GM23338 (cell line): ENCODE data around the gene C16orf78. TPM values are rescaled to one million over a fixed set of nuclear protein-coding genes. Genes with fewer than 3 reads are reported as not detected.

ENCODE experiments used
- ATAC-seq: fragments of 200-7000 bp; cut with Tn5 transposase; 3 replicates; pipeline ENCODE4 v1.9.1; 2020
- DNase-seq: peaks from one replicate; pipeline ENCODE4 v3.0.0-alpha.2; 2015; ENCODE audit warnings: low spot score
- H2AFZ ChIP-seq: fragments of 200-600 bp; sonication (generic); 2 replicates; pipeline ENCODE4 v1.8.0; 2016; ENCODE audit warnings: antibody characterized with exemption, mild to moderate bottlenecking, moderate library complexity
- H3F3A ChIP-seq: fragments of 200-600 bp; sonication (generic); replicated peaks from 2 replicates; pipeline ENCODE4 v1.8.0; 2017; ENCODE audit warnings: antibody characterized with exemption, mixed run types, low read depth
- H3K27ac ChIP-seq: fragments of 200-600 bp; sonication (generic); 2 replicates; pipeline ENCODE4 v1.6.1; 2016; ENCODE audit warnings: low read depth
- H3K27me3 ChIP-seq: fragments of 200-600 bp; sonication (generic); 2 replicates; pipeline ENCODE4 v1.8.0; 2016; ENCODE audit warnings: mild to moderate bottlenecking, mixed run types, moderate library complexity; ENCODE audit not compliant: insufficient read depth
- H3K36me3 ChIP-seq: fragments of 200-600 bp; sonication (generic); 2 replicates; pipeline ENCODE4 v1.8.0; 2016; ENCODE audit warnings: mild to moderate bottlenecking; ENCODE audit not compliant: insufficient read depth
- H3K4me1 ChIP-seq: fragments of 200-600 bp; sonication (generic); 2 replicates; pipeline ENCODE4 v1.8.0; 2016; ENCODE audit warnings: mild to moderate bottlenecking, moderate library complexity; ENCODE audit not compliant: insufficient read depth
- H3K4me2 ChIP-seq: fragments of 200-600 bp; sonication (generic); 2 replicates; pipeline ENCODE4 v1.7.1; 2017; ENCODE audit warnings: mixed run types
- H3K4me3 ChIP-seq: fragments of 200-600 bp; sonication (generic); 2 replicates; pipeline ENCODE4 v1.6.1; 2016; ENCODE audit warnings: mixed run types
- H3K79me2 ChIP-seq: fragments of 200-600 bp; sonication (generic); replicated peaks from 2 replicates; pipeline ENCODE4 v1.8.0; 2017; ENCODE audit warnings: mild to moderate bottlenecking; ENCODE audit not compliant: insufficient read depth
- H3K9me2 ChIP-seq: fragments of 200-600 bp; sonication (generic); 2 replicates; pipeline ENCODE4 v1.8.0; 2017; ENCODE audit not compliant: insufficient read depth
- H4K20me1 ChIP-seq: fragments of 200-600 bp; sonication (generic); replicated peaks from 2 replicates; pipeline ENCODE4 v1.8.0; 2017; ENCODE audit warnings: mild to moderate bottlenecking; ENCODE audit not compliant: insufficient read depth
- H3K27ac Mint-ChIP-seq: 2 replicates; pipeline ENCODE4 v1.8.0; 2020; ENCODE audit warnings: inconsistent platforms, mild to moderate bottlenecking, moderate library complexity, mixed read lengths
- H3K27me3 Mint-ChIP-seq: 3 replicates; pipeline ENCODE4 v1.8.0; 2022; ENCODE audit warnings: low read depth, mild to moderate bottlenecking, moderate library complexity, mixed read lengths, inconsistent platforms; ENCODE audit not compliant: insufficient read depth, poor library complexity
- H3K36me3 Mint-ChIP-seq: 3 replicates; pipeline ENCODE4 v1.8.0; 2021; ENCODE audit warnings: low read depth, mild to moderate bottlenecking, inconsistent platforms, moderate library complexity, mixed read lengths
- H3K4me1 Mint-ChIP-seq: 3 replicates; pipeline ENCODE4 v1.8.0; 2020; ENCODE audit warnings: mild to moderate bottlenecking, inconsistent platforms, mixed read lengths
- H3K4me3 Mint-ChIP-seq: 3 replicates; pipeline ENCODE4 v1.8.0; 2021; ENCODE audit warnings: moderate library complexity, mild to moderate bottlenecking, inconsistent platforms, mixed read lengths
- H3K9me3 Mint-ChIP-seq: 3 replicates; pipeline ENCODE4 v1.8.0; 2020; ENCODE audit warnings: moderate library complexity, mild to moderate bottlenecking, inconsistent platforms, mixed read lengths
- CREB1 ChIP-seq: fragments of 250-450 bp; sonication (Bioruptor Pico); IDR thresholded peaks from 2 replicates; pipeline ENCODE4 v1.5.0; 2020; ENCODE audit warnings: low read depth, mild to moderate bottlenecking, moderate library complexity
- CTCF ChIP-seq, 2 experiments: fragments of 200-600 bp in 1 of 2; sonication (generic) in 1 of 2; conservative IDR thresholded peaks; 2 replicates each; pipeline versions ENCODE4 v1.5.1 to v1.6.1; 2016 to 2017; ENCODE audit warnings: antibody characterized with exemption in 2 of 2, low read depth in 2 of 2, mild to moderate bottlenecking in 2 of 2, moderate library complexity in 1 of 2
- ETS1 ChIP-seq: IDR thresholded peaks from 2 replicates; pipeline ENCODE4 v1.6.1; 2016; ENCODE audit warnings: antibody characterized with exemption
- EZH2phosphoT487 ChIP-seq: fragments of 200-600 bp; sonication (generic); IDR thresholded peaks from one replicate; pipeline ENCODE4 v1.8.1; 2018; ENCODE audit warnings: antibody characterized with exemption; ENCODE audit not compliant: unreplicated experiment
- JUNB ChIP-seq: IDR thresholded peaks from one replicate; pipeline ENCODE4 v1.6.1; 2016; ENCODE audit warnings: antibody characterized with exemption; ENCODE audit not compliant: unreplicated experiment
- STAT1 ChIP-seq: IDR thresholded peaks from one replicate; pipeline ENCODE4 v1.6.1; 2016; ENCODE audit warnings: antibody characterized with exemption; ENCODE audit not compliant: unreplicated experiment
- ZNF114 ChIP-seq: fragments of 250-450 bp; sonication (Bioruptor Pico); IDR thresholded peaks from 2 replicates; pipeline ENCODE4 v1.5.0; 2020; ENCODE audit warnings: mild to moderate bottlenecking, moderate library complexity
- ZNF331 ChIP-seq: fragments of 250-450 bp; sonication (Bioruptor Pico); IDR thresholded peaks from 2 replicates; pipeline ENCODE4 v1.5.0; 2020; ENCODE audit warnings: low read depth, mild to moderate bottlenecking, moderate library complexity
- ZNF462 ChIP-seq: fragments of 250-450 bp; sonication (Bioruptor Pico); IDR thresholded peaks from 2 replicates; pipeline ENCODE4 v1.5.0; 2020; ENCODE audit warnings: mild to moderate bottlenecking, moderate library complexity
- polyA plus RNA-seq: library from polyadenylated mRNA; unstranded; fragments of >200 nt; fragmentation: Nextera tagmentation; extraction: Ambion mirVana; gene quantifications from 2 replicates; pipeline ENCODE4 v1.2.1, GENCODE V29; 2016
- total RNA-seq: library from RNA; depleted of rRNA; stranded (reverse); fragments of >200 nt; shearing (Covaris generic); gene quantifications from 2 replicates; pipeline ENCODE4 v1.2.3, GENCODE V29; 2014

Gene C16orf78
- total and polyA plus RNA-seq, 2 experiments from 2014 or later: not detected

DNA sequence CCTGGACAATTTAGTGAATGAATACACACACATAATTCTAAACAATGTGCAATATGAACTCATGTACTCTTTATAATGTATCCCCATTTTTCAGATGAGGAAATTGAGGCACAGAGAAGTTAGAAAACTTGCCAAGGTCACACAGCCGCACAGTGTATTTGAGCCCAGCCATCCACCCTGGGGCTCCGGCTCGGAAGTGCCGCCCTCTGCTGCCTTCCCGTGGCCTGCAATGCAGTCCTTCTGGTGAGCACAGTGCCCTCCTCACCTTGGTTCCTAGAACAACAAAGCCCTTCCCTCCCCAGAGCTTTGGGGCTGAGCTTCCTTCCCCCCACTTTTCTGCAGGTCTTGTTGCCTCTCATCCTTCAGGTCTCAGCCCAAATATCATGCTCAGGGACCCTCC lies 63.7 kb downstream of the C16orf78 start:
- Mint-ChIP-seq H3K4me3 (no peak overlapping the region), H3K36me3 (no peaks in the 10 kb centered on the region), H3K27me3 (peaks cover 13% of the 10 kb centered on the region), H3K9me3 (no peaks in the 10 kb centered on the region), H3K27ac (no peak overlapping the region), H3K4me1 (peaks cover 25% of the 10 kb centered on the region)
- ATAC-seq (peak; percentile 48), DNase-seq (no peak)
- TF ChIP-seq CTCF (conservative IDR thresholded peaks at IDR 0.05; ENCODE audit: low read depth in 2 of 2) (peak; percentile 9 to 53; a peak in 2 of 4 replicates), EZH2phosphoT487 (no peak)
- Histone ChIP-seq H3K4me1 (peaks cover 13% of the 10 kb centered on the region), H3F3A (no peaks in the 10 kb centered on the region), H3K79me2 (no peaks in the 10 kb centered on the region), H3K36me3 (no peaks in the 10 kb centered on the region), H4K20me1 (no peaks in the 10 kb centered on the region), H3K9me2 (no peaks in the 10 kb centered on the region), H3K27ac (no peak overlapping the region), H3K27me3 (no peaks in the 10 kb centered on the region), H2AFZ (no peak overlapping the region), H3K4me3 (no peak overlapping the region), H3K4me2 (no peak overlapping the region)

- H3K27ac ChIP-seq: no peak overlapping the region
- H3K4me3 Mint-ChIP-seq: no peak overlapping the region
- ATAC-seq: no peak; the same call in 2 of the 3 replicates
- peaks cover 24% of the 10 kb centered on the region for H3K4me1 ChIP-seq
- no peaks in the 10 kb centered on the region for H3K79me2 ChIP-seq
- no peaks in the 10 kb centered on the region for H3K36me3 Mint-ChIP-seq
- H3F3A ChIP-seq: no peaks in the 10 kb centered on the region
- no peaks in the 10 kb centered on the region for H3K27me3 ChIP-seq
- H3K27me3 Mint-ChIP-seq: peaks cover 15% of the 10 kb centered on the region
- H3K9me3 Mint-ChIP-seq: no peaks in the 10 kb centered on the region
- H3K9me2 ChIP-seq: no peaks in the 10 kb centered on the region
- H3K27ac Mint-ChIP-seq: no peak overlapping the region
- no peaks in the 10 kb centered on the region for H3K36me3 ChIP-seq
- H3K4me1 Mint-ChIP-seq: peaks cover 36% of the 10 kb centered on the region
- H3K4me2 ChIP-seq: no peak overlapping the region
- no peak overlapping the region for H2AFZ ChIP-seq
- DNase-seq: no peak
- no peak overlapping the region for H3K4me3 ChIP-seq
- H4K20me1 ChIP-seq: no peaks in the 10 kb centered on the region
- no peak for TF ChIP-seq CREB1 (CRISPR knock-in tag)
- no peak for TF ChIP-seq CTCF (conservative IDR thresholded peaks at IDR 0.05; ENCODE audit: low read depth in 2 of 2)
- no peak for TF ChIP-seq STAT1
- no peak for TF ChIP-seq JUNB
- no peak for TF ChIP-seq ZNF462
- TF ChIP-seq ZNF114 (CRISPR knock-in tag): no peak
- TF ChIP-seq ETS1: no peak
- no peak for TF ChIP-seq ZNF331
- no peak for TF ChIP-seq EZH2phosphoT487
Measured at GRCh38 chr16:49439050-49439449, 65.4 kb downstream of the C16orf78 start.
